Tongue (tissue), 2 donors: Measurements from ENCODE around the gene JAG2. TPM values are rescaled to one million over a fixed set of nuclear protein-coding genes. Genes with fewer than 3 reads are reported as not detected.

Experiments used
- DNase-seq: peaks from one replicate; pipeline ENCODE4 v3.0.0-alpha.2; 2015
- total RNA-seq: library from RNA; depleted of rRNA; stranded (reverse); fragments of >200 nt; gene quantifications from one replicate; pipeline ENCODE4 v1.2.3, GENCODE V29; 2014

Gene JAG2
- total RNA-seq, 1 donor from 2014 or later = 58.5 TPM

DNA sequence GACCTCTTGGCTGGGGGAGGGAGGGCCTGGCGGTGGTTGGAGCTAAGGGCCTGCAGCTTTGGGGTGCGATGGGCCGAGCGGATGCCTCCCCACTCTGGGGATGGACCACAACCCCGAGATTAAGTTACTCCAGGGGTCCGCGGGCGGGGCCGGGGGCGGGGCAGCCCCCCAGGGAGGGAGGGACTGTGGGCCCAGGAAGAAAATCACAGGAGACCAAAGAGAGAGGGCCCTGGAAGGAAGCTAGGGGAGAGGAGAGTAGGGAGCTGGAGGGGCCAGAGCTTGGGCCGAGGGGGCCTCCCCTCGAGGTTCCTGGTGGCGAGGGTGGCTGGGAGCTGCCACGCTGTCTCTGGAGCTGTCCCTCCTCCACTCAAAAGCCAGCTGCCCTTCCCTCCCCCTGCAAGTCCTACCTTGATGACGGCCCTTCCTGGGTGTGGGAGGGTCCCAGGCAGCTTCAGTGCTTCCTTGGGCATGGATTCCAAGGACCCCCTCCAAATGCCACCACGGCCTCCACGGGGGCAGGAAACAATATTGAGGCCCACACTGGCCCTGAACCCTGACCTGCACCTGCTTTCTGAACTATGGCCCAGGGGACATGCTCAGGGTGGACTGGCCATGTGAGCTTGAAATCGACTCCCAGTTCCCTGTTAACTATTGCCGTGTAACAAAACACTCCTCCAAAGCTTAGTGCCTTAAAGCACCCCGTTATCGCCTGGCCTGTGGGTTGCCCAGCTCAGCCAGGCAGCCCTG lies 13.1 kb upstream of the JAG2 start:
- no peak for DNase-seq

DNA sequence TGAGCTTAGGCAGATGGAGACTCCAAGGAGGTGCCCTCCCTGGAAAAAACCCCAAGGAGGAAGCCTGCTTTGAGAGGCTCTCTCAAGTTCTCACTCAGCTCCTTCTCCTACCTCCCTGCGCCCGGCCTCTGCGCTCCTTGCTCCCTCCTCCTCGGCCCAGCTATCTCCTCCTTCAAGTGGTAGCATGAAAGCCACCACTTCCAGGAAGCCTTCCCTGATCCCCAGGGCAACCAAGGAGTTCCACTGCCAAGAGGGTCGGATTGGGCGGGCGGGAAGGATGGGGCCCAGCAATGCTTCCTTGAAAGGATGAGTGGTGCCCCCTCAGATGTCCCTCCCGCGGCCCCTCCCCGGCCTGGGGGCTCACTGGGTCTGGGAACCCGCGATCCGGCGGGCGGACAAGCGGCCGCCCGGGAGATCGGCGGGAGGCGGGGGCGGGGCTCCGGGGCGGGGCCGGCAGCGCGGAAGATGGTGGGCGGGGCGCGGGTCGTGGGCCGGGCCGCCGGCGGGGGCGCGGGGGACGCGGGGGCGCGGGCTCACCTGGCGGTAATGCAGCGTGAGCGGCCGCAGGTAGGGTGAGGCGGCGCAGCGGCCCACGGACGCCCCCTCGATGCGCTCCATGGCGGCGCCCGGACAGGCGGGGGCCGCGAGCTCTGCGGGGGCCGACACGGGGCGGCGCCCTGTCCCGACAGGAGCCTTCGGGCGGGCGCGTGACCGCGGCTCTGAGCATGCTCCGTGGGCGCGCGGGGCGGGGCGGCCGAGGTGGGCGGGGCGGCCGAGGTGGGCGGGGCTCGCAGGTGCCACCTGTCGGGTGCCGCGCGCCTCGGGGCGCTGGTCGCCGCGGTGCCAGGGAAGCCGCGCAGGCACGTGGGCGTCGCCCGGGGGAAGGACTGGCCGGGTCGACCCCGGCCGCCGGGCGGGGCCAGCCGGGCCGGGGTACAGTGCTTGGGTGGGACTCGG lies 12.3 kb upstream of the JAG2 start, which contains the start of gene NUDT14:
Gene NUDT14, minus strand, starts transcription at position 721 of the 957 bp plus-strand sequence. Its CDS starts 103 bp downstream, at position 618.
- peak; percentile 74 for DNase-seq

DNA sequence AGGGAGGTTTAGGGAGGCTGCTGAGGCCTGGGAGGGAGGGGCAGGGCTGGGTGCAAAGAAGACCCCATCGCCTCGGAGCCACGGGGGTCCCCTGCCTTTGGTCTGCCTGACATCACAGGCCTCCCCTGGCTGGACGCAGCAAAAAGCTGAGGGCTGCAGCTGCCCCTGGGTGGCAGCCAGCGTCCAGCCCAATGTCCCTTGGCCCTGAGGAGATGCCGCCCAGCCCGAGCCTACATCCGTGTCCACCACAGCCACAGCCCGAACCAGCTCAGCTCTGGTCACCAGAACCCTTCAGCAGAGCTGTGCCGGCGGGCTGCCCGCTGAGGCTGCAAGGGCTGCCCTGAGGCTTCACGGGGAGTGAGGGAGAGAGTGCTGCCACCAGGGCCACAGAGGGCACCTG lies 10.6 kb upstream of the JAG2 start:
- DNase-seq = no peak

DNA sequence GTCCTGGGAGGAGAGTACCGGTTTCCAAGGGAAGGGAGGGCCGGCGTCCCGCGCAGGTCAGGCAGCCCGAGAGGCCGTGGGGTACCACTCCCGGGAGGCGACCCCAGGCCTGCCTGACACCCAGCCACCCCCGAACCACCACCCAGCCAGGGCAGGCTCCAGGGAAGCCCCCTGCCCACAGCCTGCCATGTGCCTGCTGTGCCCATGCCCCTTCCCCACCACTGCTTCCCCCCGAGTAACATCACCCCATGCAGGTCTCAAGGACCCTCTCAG lies 10.2 kb upstream of the JAG2 start:
- DNase-seq = no peak

DNA sequence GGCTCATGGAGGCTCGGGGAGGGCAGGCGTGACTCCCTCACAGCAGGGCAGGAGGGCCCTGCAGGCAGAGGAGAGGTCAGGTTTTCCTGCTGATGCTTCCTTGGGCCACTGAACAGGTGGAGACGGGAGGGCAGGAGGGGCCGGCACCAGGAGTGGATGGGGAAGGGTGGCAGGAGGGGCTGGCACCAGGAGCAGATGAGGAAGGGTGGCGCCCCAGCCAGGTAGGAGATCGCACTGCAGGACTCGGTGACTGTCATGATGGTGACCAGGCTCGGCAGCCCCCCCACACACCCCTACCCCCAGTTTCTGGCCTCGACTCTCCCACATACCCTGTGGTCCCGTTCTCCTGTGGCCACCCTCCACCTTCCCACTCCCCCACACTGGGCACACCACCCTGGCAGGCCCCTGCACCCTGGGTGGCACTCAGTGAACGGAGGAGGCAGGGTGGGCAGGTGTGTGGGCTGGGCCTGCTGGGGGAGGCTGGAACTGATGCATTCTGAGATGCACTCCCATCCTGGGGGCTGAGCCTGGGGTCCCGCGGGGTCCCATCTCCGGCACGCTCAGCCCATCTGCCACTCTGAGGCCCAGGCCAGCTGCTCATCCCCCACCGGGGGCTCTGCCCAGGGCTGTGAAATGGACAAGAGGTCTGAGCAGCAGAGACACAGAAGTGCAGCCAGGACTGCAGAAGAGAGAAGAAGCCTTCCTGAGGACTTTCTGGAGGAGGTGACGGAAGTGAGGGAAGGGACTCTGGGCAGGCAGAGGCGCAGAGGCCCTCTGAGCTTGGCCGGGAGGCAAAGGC lies 9.7 kb upstream of the JAG2 start:
- no peak for DNase-seq

DNA sequence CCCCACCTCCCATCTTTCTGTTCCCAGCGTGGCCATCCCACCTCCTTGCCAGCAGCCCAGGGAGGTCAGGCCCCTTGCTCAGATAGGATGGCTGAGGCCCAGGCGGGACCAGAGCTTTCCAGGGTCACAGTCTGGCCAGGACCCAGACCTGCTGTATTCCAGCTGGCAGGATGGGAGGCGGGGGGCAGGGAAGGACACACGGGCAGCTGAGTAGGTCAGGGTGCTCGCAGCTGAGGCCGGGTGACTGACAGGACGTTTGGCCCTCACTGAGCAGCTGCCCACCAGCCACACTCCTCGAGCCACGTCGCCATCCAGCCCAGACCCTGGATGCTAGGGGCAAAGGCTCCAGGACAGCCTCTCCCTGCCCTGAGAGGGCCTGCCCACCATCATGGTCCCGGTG lies 8.5 kb upstream of the JAG2 start:
- DNase-seq = peak; percentile 67

DNA sequence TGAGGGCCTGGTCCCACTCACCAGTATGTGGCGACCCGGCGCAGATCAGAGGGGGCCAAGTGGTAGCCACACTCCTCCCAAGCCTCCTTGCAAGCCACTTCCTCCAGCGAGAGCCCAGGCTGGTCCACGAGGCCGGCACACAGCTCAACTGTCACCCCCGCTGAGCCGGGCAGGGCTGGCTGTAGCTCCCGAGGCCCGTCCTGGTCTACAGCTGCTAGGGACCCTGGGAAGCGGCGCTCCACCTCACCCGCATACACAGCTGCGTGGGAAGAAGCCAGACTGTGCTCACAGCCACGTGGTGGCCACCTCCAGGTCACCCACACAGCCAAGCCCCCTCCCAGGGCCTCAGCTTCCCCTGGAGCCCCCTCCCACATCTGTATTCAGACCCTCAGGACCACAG lies 7.9 kb upstream of the JAG2 start:
- DNase-seq = no peak

DNA sequence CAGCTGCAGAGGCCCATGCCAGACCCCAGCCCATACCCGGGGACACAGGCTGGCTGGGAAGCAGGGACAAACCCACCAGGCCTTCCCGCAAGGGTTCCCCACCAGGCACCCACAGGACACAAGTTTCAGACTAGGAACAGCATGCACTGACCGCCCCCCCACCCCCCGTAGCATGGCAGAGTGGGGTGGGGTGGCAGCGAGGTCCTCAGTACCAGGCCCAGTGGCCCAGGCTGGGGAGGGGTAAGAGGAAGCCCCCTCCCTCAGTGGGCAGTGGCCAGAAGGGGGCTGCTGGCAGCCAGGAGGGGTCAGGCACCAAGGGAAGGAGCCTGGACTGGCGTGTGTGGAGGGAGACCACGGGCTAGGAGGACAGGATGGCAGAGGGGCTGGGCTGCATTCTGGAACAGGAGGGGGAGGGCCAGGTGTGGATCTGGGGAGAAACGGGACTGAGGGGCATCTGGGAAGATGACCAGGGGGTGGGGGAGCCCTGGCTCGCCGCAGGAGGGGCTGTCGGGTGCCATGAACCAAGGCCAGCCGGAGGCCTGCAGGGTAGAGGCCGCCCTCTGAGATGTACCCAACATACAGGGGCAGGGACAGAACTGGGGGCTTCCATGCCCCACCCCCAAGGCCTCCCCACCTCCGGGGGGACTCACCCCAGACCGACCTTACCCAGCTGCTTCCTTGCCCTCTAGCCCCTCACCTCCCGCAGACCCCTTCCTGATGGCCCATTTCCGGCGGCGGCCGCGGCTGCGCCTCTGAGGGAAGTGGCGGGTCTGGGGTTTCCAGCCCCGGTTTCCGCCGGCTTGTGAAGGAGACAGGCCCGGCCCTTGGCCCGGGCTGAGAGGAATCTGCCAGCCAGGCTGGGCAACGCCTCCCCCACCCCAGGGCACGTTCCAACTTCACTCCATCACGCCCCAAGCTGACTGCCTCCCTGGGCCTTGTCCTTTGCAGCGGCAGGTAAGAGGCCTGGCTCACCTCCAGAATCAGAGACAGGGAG lies 5.6 kb upstream of the JAG2 start:
- no peak for DNase-seq

DNA sequence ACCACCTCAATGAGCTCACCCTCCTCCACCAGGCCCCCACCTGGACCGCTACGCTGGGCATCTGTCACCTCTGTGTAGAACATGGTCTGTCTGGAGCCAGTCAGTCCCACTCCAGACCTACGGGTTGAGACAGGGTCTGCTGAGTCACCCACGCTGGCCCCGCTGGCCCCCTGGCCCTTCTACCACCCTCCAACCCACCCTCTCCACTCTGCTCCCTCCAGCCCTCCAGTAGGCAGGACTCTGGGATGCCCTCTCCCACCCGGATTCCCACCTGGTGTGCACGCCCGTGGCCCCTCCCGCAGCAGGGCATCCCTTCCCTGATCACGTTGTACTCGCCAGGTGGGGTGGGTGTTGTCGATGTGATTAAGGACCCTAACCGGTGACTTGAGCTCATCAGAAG lies 4.6 kb upstream of the JAG2 start:
- DNase-seq = no peak

DNA sequence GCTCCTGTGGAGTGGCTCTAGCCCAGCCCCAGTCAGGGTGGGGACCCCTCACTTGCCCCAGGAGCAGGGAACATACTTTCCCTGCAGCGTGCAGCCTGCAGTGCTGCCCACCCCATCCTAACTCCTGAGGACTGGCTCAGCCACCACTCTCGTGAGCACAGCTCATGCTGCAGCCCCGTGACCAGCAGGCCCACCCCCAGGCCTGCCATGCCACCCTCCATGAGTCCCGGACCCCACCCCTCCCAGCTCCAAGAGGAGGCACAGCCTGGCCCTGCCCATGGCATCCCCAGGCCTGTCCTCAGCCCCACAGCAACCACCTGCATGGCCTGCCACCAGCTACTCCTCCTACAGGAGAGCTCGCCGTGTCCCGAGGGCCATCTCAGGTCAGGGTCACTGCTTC lies 3.9 kb upstream of the JAG2 start:
- DNase-seq = no peak

DNA sequence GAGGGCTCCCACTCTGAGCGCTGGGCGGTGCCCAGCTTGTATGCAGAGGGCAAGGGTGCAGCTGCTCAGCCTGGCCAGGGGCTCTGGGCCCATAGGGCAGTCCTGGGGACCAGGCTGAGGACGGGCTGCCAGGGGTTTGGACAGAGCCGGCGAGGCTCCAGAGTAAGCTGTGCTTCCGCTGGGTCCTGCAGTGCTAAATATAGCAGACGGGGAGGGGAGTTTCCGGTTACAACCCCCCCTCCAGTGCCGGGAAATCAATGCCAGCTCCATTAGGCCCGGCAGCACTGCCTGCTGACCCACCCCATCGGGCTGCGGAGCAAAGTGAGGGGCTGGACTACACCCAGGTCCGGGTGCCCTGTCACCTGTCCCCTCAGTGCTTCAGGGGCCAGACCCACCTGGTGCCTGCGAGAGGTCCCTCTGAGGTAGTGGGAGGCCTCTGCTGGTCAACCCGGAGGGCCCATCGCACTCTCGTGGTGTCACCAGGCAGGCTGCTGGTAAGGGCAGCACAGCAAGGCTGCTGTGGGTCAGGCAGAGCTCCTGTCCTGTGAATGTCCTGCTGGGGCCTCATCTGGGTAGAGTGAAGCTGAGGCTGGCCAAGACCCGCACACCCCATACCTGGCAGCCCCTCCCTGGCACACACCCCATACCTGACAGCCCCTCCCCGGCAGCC lies 2.6 kb upstream of the JAG2 start:
- peak; percentile 78 for DNase-seq

DNA sequence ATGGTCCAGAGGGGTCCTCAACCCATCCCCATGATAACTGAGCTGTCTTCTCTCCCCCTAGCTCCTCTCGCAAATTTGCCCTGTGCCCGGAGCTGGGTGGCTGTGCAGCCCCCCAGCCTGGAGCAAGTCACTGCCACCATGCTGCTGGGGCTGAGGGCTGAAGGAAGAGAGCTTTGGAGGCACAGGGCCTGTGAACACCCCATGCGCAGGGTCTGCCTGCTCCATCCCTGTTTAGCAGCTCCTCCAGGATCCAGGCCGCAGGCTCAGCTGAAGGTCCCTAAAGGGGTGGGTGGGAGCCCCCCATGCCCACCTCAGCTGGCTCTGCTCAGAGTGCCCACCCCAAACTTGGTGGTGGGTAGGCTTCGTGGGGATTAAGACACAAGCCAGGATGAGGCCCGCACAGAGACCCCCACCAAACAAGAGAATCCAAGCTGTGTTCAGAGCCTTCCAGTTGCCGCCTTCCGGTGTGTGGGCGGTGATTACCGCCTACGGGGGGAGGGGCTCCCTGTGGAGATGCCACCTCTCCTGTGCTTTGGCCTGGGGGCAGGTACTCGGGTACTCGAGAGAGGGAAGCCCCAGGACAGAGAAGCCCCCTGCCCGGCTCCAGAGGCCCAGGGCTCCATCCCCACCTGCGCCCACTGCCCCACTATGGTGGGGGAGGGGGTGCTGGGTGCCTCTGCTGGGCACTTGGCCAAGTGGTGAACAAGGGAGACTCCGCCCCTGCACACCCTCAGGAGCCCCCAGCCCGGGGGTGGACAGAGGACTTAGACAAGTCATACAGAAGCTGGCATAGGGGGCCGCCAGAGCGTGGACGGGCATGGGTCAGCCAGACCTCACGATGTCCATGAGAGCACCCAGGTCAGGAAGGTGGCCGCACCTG lies 1.4 kb upstream of the JAG2 start:
- DNase-seq = no peak

DNA sequence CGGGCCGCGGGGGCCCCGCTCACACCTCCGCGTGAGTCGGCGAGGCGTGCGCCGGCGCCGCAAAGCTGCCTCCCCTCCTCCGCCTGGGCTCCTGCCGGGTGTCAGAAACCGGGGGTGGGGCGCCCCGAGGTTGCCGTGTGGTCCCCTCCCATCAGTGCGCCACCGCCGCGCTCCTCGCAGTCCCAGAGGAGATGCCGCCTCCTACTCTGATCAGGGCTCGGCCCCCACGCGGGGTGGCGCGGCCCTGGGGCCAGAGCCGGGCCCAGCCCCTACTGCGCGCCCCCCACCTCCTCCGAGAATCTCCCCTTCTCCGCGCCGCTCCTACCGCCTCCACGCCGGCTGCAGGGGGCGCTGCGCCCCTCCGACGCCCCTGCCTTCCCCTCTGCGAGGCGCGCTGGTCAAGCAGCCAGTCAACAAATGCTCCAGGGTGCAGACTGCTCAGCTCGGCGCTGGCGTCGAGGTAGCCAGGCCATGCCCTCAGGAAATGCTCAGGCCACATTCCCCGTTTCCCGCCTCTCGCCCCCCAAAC lies 467 bp upstream of the JAG2 start:
- DNase-seq = no peak

DNA sequence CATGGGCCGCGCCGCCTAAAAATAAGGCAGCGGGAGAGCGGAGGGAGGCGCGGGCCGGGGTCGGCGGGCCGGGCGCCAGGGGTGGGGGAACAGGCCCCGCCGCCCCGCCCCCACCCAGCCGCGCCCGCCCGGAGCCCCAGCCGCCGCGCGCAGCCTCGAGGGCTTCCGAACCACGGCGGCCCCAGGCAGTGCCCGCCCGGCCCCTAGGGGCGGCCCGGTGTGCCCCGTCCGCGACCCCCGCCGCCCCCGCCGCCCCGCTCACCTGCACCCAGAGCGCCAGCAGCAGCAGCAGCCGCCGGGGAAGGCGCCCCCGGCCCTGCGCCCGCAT lies 519 bp downstream of the JAG2 start:
- DNase-seq = no peak

DNA sequence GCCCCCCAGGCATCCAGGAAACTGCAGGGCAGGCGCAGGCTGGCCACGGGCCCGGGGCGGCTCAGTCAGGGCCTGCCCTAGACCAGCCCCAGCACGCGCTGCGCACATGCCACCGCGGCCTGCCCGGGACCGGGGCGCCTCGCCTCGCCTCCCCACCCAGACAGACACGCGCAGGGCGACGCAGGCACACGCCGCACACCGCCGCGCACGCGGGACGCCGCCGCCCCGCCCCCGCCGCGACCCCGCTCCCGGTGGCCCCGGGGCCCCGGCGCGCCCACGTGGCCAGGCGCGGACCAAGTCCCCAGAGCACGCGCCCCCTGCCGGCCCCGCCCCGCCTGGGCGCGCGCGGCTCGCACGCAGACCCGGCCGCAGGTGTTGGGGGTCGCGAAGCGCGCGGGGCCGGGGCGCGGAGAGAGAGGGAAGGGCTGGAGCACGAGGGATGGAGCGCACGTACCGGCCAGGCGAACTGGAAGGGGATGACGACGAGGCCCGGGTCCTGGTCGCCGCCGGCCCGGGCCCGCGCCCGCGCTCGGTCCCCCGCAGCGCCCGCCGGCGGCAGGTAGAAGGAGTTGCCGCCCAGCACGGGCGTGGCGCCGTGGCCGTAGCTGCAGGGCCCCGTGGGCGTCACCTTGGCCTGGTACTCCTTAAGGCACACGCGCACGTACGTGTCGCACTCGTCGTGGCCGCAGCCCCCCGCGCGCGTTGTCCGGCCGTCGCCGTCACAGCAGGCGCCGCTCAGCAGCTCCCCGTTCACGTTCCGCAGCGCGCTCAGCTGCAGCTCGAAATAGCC lies 1.1 kb downstream of the JAG2 start:
- DNase-seq = peak; percentile 72

DNA sequence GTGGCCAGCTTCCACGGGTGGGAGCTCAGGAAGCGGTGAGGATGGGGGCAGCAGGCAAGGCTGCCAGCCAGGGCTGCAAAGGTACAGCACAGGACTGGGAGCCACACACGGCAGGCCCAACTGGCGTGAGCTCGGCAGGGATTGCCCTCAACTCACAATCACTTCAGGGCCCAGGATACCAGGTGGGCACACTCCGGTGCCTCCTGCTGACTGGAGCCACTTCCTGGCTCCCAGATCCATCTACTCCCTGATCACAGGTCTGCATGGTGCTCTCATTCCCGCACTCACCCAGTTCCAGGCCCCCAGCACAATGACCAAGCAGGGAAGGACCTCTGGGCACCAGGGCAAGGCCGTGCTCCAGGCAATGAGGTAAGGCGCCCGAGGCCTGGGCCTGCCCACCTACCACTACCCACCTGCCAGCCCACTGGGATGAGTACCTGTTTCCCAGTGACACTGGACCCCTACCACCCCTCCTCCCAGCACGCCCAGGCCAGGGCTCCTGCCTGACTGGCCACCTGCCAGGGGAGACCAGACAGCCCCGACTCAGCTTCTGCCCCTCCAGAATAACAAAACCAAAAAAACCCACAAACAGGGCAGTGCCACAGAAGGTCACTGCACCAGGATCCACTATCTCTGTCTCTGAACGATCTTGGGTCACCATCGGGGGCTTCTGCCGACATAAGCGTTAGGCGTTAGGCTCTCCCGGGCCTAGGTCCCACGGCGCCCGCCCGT lies 1.8 kb downstream of the JAG2 start:
- DNase-seq = no peak

DNA sequence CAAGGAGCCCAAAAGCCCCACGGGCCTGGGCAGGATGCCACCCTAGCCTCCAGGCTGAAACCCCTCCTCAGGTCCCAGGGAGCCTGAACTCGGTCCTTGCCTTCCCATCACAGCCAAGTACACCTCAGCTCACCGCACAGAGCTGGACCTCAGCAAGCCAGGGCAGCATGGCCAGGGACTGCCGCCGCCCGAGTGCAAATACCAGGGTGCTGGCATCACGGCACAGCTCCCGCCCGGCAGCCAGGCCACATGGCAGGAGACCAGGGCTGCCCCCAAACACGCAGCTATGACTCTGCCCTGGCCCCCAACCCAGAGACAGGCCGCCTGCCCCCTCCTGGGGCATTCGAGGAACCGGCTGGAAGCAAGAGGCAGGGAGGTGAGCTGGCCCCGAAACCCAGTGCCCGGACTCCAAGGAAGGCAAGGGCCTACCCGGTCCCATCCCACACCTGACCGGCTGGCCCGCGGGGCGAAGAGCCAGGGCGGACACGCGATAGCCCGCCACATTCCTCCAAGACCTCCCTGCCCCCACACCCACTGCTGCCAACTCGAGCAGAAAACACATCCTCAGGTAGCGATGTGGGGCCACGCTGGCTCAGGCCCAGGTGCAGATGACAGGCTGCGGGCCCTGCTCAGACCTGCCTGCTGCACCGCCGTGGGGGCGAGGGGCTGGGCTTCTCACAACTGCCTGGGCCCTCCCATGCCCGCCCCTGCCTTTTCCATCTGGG lies 2.7 kb downstream of the JAG2 start:
- no peak for DNase-seq
